Right lobe of liver (tissue), 6 donors: Measurements from ENCODE around the gene GCC1. TPM values are rescaled to one million over a fixed set of nuclear protein-coding genes. Genes with fewer than 3 reads are reported as not detected.

Experiments
- ATAC-seq, 4 donors: fragments of 200-7000 bp; cut with Tn5 transposase; one replicate each; pipeline ENCODE4 v1.9.1; 2020; ENCODE audit warnings: mild to moderate bottlenecking in 4 of 4, moderate library complexity in 4 of 4
- DNase-seq, 3 donors: peaks; one replicate each; pipeline ENCODE4 v3.0.0-alpha.2; 2020
- H3K27ac ChIP-seq, 3 donors: fragments of 200-600 bp; one replicate each; pipeline ENCODE4 v1.8.0; 2022
- H3K27me3 ChIP-seq, 2 donors: fragments of 200-600 bp; one replicate each; pipeline ENCODE4 v1.8.0; 2022
- H3K36me3 ChIP-seq, 4 donors: fragments of 200-600 bp; sonication (generic) in 1 of 4; one replicate each; pipeline versions ENCODE4 v1.5.1 to v1.8.0; 2017 to 2022; ENCODE audit warnings: control low read depth in 1 of 4
- H3K4me1 ChIP-seq, 4 donors: fragments of 200-600 bp; sonication (generic) in 1 of 4; one replicate each; pipeline versions ENCODE4 v1.5.1 to v1.8.0; 2017 to 2022; ENCODE audit warnings: control low read depth in 1 of 4
- H3K4me3 ChIP-seq, 3 donors: fragments of 200-600 bp; one replicate each; pipeline ENCODE4 v1.8.0; 2022
- H3K9me3 ChIP-seq, 4 donors: fragments of 200-600 bp; sonication (generic) in 1 of 4; one replicate each; pipeline versions ENCODE4 v1.5.1 to v1.8.0; 2017 to 2022; ENCODE audit warnings: control low read depth in 1 of 4
- CTCF ChIP-seq, 4 donors: fragments of 200-600 bp in 3 of 4; fragments of 450-650 bp in 1 of 4; IDR thresholded peaks; one replicate each; pipeline versions ENCODE4 v1.5.1 to v1.8.0; 2016 to 2022; ENCODE audit warnings: antibody characterized with exemption in 4 of 4, mild to moderate bottlenecking in 2 of 4
- POLR2A ChIP-seq: fragments of 450-650 bp; IDR thresholded peaks from one replicate; pipeline ENCODE4 v1.6.1; 2017; ENCODE audit warnings: antibody characterized with exemption, mild to moderate bottlenecking
- WGBS: methylation state at CpG from one replicate; pipeline ENCODE4 v1.1.6; 2018; ENCODE audit warnings: low coverage, low lambda C conversion rate; ENCODE audit not compliant: insufficient coverage; ENCODE audit errors: missing lambda C conversion rate; 5-methylcytosine and 5-hydroxymethylcytosine counted together
- intact Hi-C, 2 donors: fragments of 100-400 bp; cut with DNase I; formaldehyde crosslinking; loops; one replicate each; pipeline versions ENCODE4 v1.11.2 to v1.14.1; 2022
- total RNA-seq, 6 experiments: library from RNA; depleted of rRNA in 2 of 6; stranded (reverse); fragments of >200 nt in 2 of 6; fragmentation: NEBNext Ultra II Directional in 3 of 6; extraction: Animal tissue kit (Norgen Biotek cat#: 25700) in 3 of 6; gene quantifications; one replicate each; pipeline versions ENCODE4 v1.1.0 to v1.2.4, GENCODE V29; 2016 to 2023
- donor health status: DM: no; HTN: yes; CAD: no.
- donor health status: DM: no; HTN: no; CAD: no.
- donor health status: DM: no; HTN: no; CAD: no.
- donor health status: DM: no; HTN: yes; CAD: no.
- donor health status: DM: no; HTN: yes; CAD: no.

Gene GCC1
- total RNA-seq, 6 experiments from 2014 or later, result 9.4 to 11.7 (median 10.0) TPM

DNA sequence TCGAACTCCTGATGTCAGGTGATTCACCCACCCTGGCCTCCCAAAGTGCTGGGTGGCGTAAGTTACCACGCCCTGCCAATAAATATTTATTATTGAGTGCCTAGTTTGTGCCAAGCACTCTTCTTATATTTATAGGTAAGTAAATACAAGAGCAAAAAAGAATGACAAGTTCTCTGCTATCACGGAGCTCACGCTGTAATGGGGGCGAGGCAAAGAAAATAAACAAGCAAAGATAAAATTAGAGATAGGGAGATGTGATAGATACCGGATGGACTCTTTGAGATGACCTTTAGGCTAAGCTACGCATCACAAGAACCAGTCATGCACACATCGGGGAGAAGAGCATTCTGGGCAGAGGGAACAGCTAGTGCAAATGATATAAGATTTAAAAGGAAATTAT lies 46.3 kb downstream of the GCC1 start:
- TF ChIP-seq POLR2A, result no peak
- H3K4me1 ChIP-seq, result peaks cover 0 to 5% (median 0%) of the 10 kb centered on the region in 4 donors
- no peaks in the 10 kb centered on the region for H3K9me3 ChIP-seq
- no peak for ATAC-seq
- H3K27me3 ChIP-seq, result no peaks in the 10 kb centered on the region
- WGBS, result 76% methylated on average over 9 of the region's 9 CpGs
- no peaks in the 10 kb centered on the region for H3K36me3 ChIP-seq
- DNase-seq, result no peak
- no peak overlapping the region for H3K4me3 ChIP-seq
- H3K27ac ChIP-seq, result no peak overlapping the region
- intact Hi-C loops, result no loop called here

DNA sequence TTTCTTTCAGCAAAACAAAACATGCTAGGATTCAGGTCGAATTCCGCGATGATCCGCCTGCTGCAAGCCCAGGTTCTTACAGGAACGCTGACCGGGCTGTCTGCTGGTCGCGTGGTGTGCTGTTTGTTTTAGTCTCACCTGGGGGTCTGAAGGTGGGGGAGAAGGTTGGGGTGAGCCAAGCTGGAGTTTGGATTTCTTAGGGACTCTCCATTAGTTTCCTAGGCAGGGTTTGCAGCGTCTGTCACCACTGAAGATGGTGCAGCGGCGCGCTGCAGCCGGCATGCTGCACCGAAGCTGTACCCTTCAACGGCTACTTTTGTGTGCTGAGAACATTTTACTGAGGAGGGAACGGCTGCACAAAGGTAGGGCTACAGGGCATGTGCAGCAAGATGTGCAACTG lies 48.7 kb downstream of the GCC1 start:
- intact Hi-C loops, result no loop called here
- Histone ChIP-seq H3K4me3 (no peak overlapping the region), H3K27me3 (no peaks in the 10 kb centered on the region), H3K9me3 (no peaks in the 10 kb centered on the region), H3K4me1 (peaks cover 0 to 5% (median 0%) of the 10 kb centered on the region in 4 donors), H3K27ac (no peak overlapping the region), H3K36me3 (no peaks in the 10 kb centered on the region)
- WGBS, result 12% methylated on average over 12 of the region's 16 CpGs
- ATAC-seq, result peak; percentile 23 to 36 (median 32)
- DNase-seq, result no peak
- TF ChIP-seq CTCF (IDR thresholded peaks at IDR 0.05), result no peak
- no peak for TF ChIP-seq POLR2A

DNA sequence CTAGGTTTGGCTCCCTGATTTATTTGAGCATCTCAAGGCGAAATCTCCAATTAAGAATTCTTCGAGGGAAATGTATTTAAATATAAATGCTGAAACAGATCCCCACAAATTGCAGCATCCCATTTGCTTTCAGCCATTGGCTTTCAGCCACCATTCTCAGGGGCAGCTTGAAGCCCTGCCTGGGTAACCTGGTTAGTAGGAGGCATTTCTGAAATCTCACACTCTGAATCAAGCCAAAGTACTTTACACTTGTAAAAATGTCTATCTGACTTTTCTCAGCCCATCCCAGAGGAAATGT lies 49.1 kb downstream of the GCC1 start:
- intact Hi-C loops, result no loop called here
- Histone ChIP-seq H3K4me3 (no peak overlapping the region), H3K27me3 (no peaks in the 10 kb centered on the region), H3K27ac (no peak overlapping the region), H3K4me1 (peaks cover 0 to 5% (median 0%) of the 10 kb centered on the region in 4 donors), H3K36me3 (no peaks in the 10 kb centered on the region), H3K9me3 (no peaks in the 10 kb centered on the region)
- DNase-seq (no peak), ATAC-seq (no peak)
- WGBS, result 81% methylated on average over 2 of the region's 2 CpGs
- no peak for TF ChIP-seq CTCF (IDR thresholded peaks at IDR 0.05)
- no peak for TF ChIP-seq POLR2A

DNA sequence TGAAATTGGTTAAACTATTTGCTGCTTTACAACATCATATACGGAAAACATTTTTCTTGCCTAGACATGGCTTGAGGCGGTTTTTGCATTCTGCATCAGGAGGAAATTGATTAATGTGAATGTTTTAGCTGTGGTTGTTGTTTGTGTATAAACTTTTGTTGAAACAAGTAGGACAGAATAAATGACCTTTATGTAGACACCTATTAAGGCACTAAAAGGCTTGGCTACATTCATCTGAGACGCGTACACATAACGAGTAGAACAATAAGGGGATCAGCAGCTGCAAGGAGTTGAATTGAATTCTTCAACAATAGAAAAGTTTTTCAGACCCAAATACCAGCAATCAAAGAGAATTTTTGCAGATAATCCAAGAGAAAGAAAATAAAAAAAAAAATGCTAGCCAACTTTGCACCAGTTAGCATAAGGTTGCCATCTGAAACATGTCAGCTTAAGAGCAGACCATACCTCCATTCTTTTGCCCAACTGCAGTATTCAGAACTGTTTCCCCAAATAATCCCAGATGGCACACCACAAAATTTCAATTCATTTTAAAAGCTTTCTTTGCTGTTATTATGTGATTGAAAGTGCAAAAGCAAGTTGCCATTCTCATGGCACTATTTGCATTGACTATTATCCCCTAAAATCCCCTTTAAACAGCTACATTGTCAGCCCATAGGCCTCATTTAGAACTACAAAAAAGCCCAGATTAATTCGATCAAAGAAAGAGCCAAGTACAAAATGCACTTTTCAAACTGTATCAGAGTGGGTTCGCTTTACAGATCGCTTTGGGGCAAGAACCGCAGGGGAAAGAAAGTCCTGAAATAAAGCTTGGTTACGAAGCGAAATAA lies 49.6 kb downstream of the GCC1 start:
- ATAC-seq, result no peak
- WGBS, result 87% methylated on average over 11 of the region's 11 CpGs

More for the DNA sequence above, 49.6 kb downstream of the GCC1 start:
- no peak for DNase-seq
- TF ChIP-seq POLR2A (no peak), CTCF (IDR thresholded peaks at IDR 0.05) (no peak)
- no peak overlapping the region for H3K27ac ChIP-seq
- no peaks in the 10 kb centered on the region for H3K9me3 ChIP-seq
- intact Hi-C loops, result no loop called here
- no peaks in the 10 kb centered on the region for H3K36me3 ChIP-seq
- H3K4me1 ChIP-seq, result peaks cover 0 to 5% (median 0%) of the 10 kb centered on the region in 4 donors
- H3K4me3 ChIP-seq, result no peak overlapping the region
- no peaks in the 10 kb centered on the region for H3K27me3 ChIP-seq
